Right hindlimb (tissue), 1 donor: Measurements from ENCODE around the gene RALGAPA2.
A peak's percentile ranks its signal among the peaks of the same experiment; 100 is the strongest.

Experiments used
- DNase-seq: peaks from one replicate; pipeline ENCODE4 v3.0.0-alpha.2; 2018

The RALGAPA2 gene

GRCh38 chr20:20712474-20713243, at the start of gene RALGAPA2:
Gene RALGAPA2 (minus strand): TSS chr20:20712644. CDS start chr20:20712480, 164 bp downstream.
- peak; percentile 99 for DNase-seq

- DNase-seq: no peak
Measured at GRCh38 chr20:20761301-20761700, 48.9 kb upstream of the RALGAPA2 start.

- no peak for DNase-seq
Measured at GRCh38 chr20:20759132-20759531, 46.7 kb upstream of the RALGAPA2 start.

- DNase-seq: no peak
Measured at GRCh38 chr20:20755674-20756319, 43.4 kb upstream of the RALGAPA2 start.

GRCh38 chr20:20755231-20755630, 42.8 kb upstream of the RALGAPA2 start:
- DNase-seq: no peak

GRCh38 chr20:20754714-20755113, 42.3 kb upstream of the RALGAPA2 start:
- DNase-seq: no peak

- no peak for DNase-seq
Measured at GRCh38 chr20:20752712-20753111, 40.3 kb upstream of the RALGAPA2 start.

- DNase-seq: no peak
Measured at GRCh38 chr20:20747298-20747697, 34.9 kb upstream of the RALGAPA2 start.

GRCh38 chr20:20744170-20744725, 31.8 kb upstream of the RALGAPA2 start:
- DNase-seq: no peak

- peak; percentile 89 for DNase-seq
Measured at GRCh38 chr20:20743511-20744169, 31.2 kb upstream of the RALGAPA2 start.

GRCh38 chr20:20741087-20742045, 28.9 kb upstream of the RALGAPA2 start:
- DNase-seq: no peak

GRCh38 chr20:20740541-20740940, 28.1 kb upstream of the RALGAPA2 start:
- DNase-seq: no peak

- no peak for DNase-seq
Measured at GRCh38 chr20:20737158-20737557, 24.7 kb upstream of the RALGAPA2 start.

- DNase-seq: no peak
Measured at GRCh38 chr20:20736303-20736702, 23.9 kb upstream of the RALGAPA2 start.

- DNase-seq: no peak
Measured at GRCh38 chr20:20734475-20734948, 22.1 kb upstream of the RALGAPA2 start.

GRCh38 chr20:20733943-20734342, 21.5 kb upstream of the RALGAPA2 start:
- no peak for DNase-seq

- no peak for DNase-seq
Measured at GRCh38 chr20:20732641-20733040, 20.2 kb upstream of the RALGAPA2 start.

GRCh38 chr20:20731945-20732296, 19.5 kb upstream of the RALGAPA2 start:
- DNase-seq: no peak

GRCh38 chr20:20731000-20731944, 18.8 kb upstream of the RALGAPA2 start:
- no peak for DNase-seq

GRCh38 chr20:20729563-20729962, 17.1 kb upstream of the RALGAPA2 start:
- DNase-seq: no peak

GRCh38 chr20:20721489-20721888, 9.0 kb upstream of the RALGAPA2 start:
- no peak for DNase-seq
